ENCODE measurements around the gene SIK2. TPM values are rescaled to one million over a fixed set of nuclear protein-coding genes. Genes with fewer than 3 reads are reported as not detected.

Gene SIK2
- total and polyA plus RNA-seq, 9 of the 15 experiments (the other 6 are each of a cell fraction or from before 2014, with no cell fraction given) = 0.74 to 11.6 (median 3.8) TPM

DNA sequence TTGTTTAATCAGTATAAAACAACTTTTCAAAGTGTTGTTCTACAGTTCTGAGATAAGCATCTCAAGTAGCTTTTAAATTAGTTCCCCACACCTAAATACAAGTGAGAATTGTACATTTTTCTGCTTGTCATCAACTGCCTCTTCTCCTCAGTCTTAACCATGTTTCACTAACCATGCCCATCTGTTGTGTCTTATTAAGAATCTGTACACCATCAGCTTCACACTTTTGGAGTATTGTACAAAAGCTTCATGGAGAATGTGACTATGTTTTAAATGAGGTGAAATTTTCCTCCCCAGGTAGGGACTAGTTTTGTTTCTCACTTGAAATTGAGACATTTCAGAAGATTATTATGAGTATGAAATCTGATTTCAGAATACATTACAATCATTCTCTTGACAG is 52.4 kb downstream of the SIK2 start:
- Histone ChIP-seq H3K36me3 (ENCODE audit: control insufficient read depth, insufficient read depth, low read length) (no peaks in the 10 kb centered on the region), H4K20me1 (replicated peaks; ENCODE audit: control insufficient read depth, insufficient read depth, low read length) (no peaks in the 10 kb centered on the region), H3K9ac (ENCODE audit: insufficient read depth in 1 of 2, low read depth in 2 of 2, low read length in 2 of 2) (no peak overlapping the region), H3K4me3 (no peak overlapping the region), H3K9me3 (replicated peaks; ENCODE audit: control insufficient read depth, insufficient read depth, low read depth, low read length) (no peaks in the 10 kb centered on the region), H3K79me2 (ENCODE audit: control insufficient read depth, insufficient read depth, low read length) (no peaks in the 10 kb centered on the region), H3K27me3 (ENCODE audit: control insufficient read depth in 2 of 2, insufficient read depth in 2 of 2, low read length in 2 of 2) (no peaks in the 10 kb centered on the region), H3K4me2 (ENCODE audit: insufficient read depth, low read length) (no peak overlapping the region), H3K9me1 (ENCODE audit: control insufficient read depth, insufficient read depth, low read length) (no peaks in the 10 kb centered on the region), H3K27ac (ENCODE audit: extremely low read depth, low read depth, low read length) (no peak overlapping the region), H3K4me1 (replicated peaks in 1 of 2; ENCODE audit: control insufficient read depth in 2 of 2, insufficient read depth in 2 of 2, low read length in 2 of 2) (peaks cover 0 to 4% of the 10 kb centered on the region in 2 experiments; a peak in 2 of 5 replicates), H2AFZ (ENCODE audit: low read depth, low read length) (no peak overlapping the region)
- intact Hi-C loops (cut with micrococcal nuclease) (no loop called here), in situ Hi-C loops (cut with MboI) (no loop called here)
- ATAC-seq = no peak
- FAIRE-seq = no peak
- POLR2A ChIA-PET = no interaction called here
- DNase-seq (ENCODE audit: extremely low read depth in 1 of 4, low spot score in 3 of 4) = no peak
- no TSS peak for BruUV-seq (replicated peaks)
- CTCF ChIA-PET (ENCODE audit: low intra/inter-chr PET ratio) = no interaction called here
- TF ChIP-seq CREB3L1 (IDR thresholded peaks at IDR 0.05; ENCODE audit: borderline replicate concordance, low read depth) (no peak), RREB1 (CRISPR knock-in tag; IDR thresholded peaks at IDR 0.05) (no peak), THRA (IDR thresholded peaks at IDR 0.05) (no peak), NFXL1 (CRISPR knock-in tag; IDR thresholded peaks at IDR 0.05) (no peak), COPS2 (conservative IDR thresholded peaks at IDR 0.05) (no peak), KLF6 (CRISPR knock-in tag; IDR thresholded peaks at IDR 0.05; ENCODE audit: borderline replicate concordance) (no peak), CHD1 (IDR thresholded peaks at IDR 0.05; ENCODE audit: low read length) (no peak), ZBTB49 (CRISPR knock-in tag; IDR thresholded peaks at IDR 0.05; ENCODE audit: borderline replicate concordance) (no peak), ZBED1 (IDR thresholded peaks at IDR 0.05) (no peak), PURB (CRISPR knock-in tag; IDR thresholded peaks at IDR 0.05; ENCODE audit: low read depth) (no peak)
- TF ChIP-seq, protein P1, sequence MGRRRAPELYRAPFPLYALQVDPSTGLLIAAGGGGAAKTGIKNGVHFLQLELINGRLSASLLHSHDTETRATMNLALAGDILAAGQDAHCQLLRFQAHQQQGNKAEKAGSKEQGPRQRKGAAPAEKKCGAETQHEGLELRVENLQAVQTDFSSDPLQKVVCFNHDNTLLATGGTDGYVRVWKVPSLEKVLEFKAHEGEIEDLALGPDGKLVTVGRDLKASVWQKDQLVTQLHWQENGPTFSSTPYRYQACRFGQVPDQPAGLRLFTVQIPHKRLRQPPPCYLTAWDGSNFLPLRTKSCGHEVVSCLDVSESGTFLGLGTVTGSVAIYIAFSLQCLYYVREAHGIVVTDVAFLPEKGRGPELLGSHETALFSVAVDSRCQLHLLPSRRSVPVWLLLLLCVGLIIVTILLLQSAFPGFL (CRISPR knock-in tag; IDR thresholded peaks at IDR 0.05) = no peak
